ENCODE results near the gene PRDM16. TPM values are rescaled to one million over a fixed set of nuclear protein-coding genes. Genes with fewer than 3 reads are reported as not detected.

PRDM16 gene
- total and polyA plus RNA-seq, 2 of the 8 experiments (the other 6 are each of a cell fraction or from before 2014, with no cell fraction given), result 0.39 to 0.43 TPM

GRCh38 chr1:3342960-3343359, 274.0 kb downstream of the PRDM16 start (continued):
- TF ChIP-seq GABPA (IDR thresholded peaks at IDR 0.05; ENCODE audit: borderline replicate concordance, insufficient read depth, low read length) (no peak), CTBP2 (IDR thresholded peaks at IDR 0.05; ENCODE audit: borderline replicate concordance, insufficient read depth, insufficient read length, low read length) (no peak), KDM1A (IDR thresholded peaks at IDR 0.05; ENCODE audit: borderline replicate concordance, low read length) (no peak), ATF2 (IDR thresholded peaks at IDR 0.05; ENCODE audit: low read length) (no peak)

Data from H1 (cell line).